A549 (cell line): Measurements from ENCODE around the gene DYSF. TPM values are rescaled to one million over a fixed set of nuclear protein-coding genes. Genes with fewer than 3 reads are reported as not detected.

ENCODE experiments used
- ATAC-seq, 2 experiments: fragments of 200-7000 bp in 1 of 2; fragments of >200 bp in 1 of 2; cut with Nextera tagmentation in 1 of 2; cut with Tn5 transposase in 1 of 2; 3 replicates each; pipeline versions ENCODE4 v1.8.0 to v1.9.1; 2018 to 2020; ENCODE audit warnings: mild to moderate bottlenecking in 1 of 2, moderate library complexity in 1 of 2
- CTCF ChIA-PET: fragments of 300-600 bp; sonication (Branson Sonifier 250); formaldehyde crosslinking; extraction: SDS; loops from one replicate; lab custom pipeline; 2021; ENCODE audit warnings: antibody characterized with exemption, inconsistent platforms; lab: Yijun Ruan, JAX
- POLR2A ChIA-PET: fragments of 350-600 bp; formaldehyde crosslinking; extraction: SDS; loops from one replicate; lab custom pipeline; 2021; ENCODE audit warnings: antibody characterized with exemption, inconsistent platforms; lab: Yijun Ruan, JAX
- DNase-seq, 2 experiments: peaks; one replicate each; pipeline versions ENCODE4 v3.0.0 to v3.0.0-alpha.2; 2011 to 2016; ENCODE audit warnings: low read depth in 1 of 2, low spot score in 1 of 2
- FAIRE-seq: peaks from 2 replicates; lab custom pipeline; 2011; peaks lifted over from hg19 to GRCh38; lab: Jason Lieb, UNC
- H3K27ac ChIP-seq, 2 experiments: fragments of >200 bp; sonication (Bioruptor Twin); formaldehyde crosslinking; 3 replicates each; pipeline ENCODE4 v1.5.1; 2016 to 2017
- H3K4me1 ChIP-seq: fragments of >200 bp; sonication (Bioruptor Twin); formaldehyde crosslinking; 3 replicates; pipeline ENCODE4 v1.6.1; 2016
- H3K4me2 ChIP-seq: fragments of >200 bp; sonication (Bioruptor Twin); formaldehyde crosslinking; 3 replicates; pipeline ENCODE4 v1.6.1; 2016
- H3K4me3 ChIP-seq: fragments of >200 bp; sonication (Bioruptor Twin); formaldehyde crosslinking; 3 replicates; pipeline ENCODE4 v1.5.1; 2016
- H3K9me3 ChIP-seq: fragments of >200 bp; sonication (Bioruptor Twin); formaldehyde crosslinking; 3 replicates; pipeline ENCODE4 v1.6.1; 2016
- BHLHE40 ChIP-seq: IDR thresholded peaks from 2 replicates; pipeline ENCODE4 v1.6.1; 2012; ENCODE audit warnings: low read depth, low read length, inconsistent platforms
- CBX2 ChIP-seq: fragments of 200-600 bp; sonication (generic); IDR thresholded peaks from 2 replicates; pipeline ENCODE4 v1.6.1; 2016; ENCODE audit warnings: low read depth, mild to moderate bottlenecking, borderline replicate concordance
- CBX8 ChIP-seq: fragments of 200-600 bp; sonication (generic); IDR thresholded peaks from 2 replicates; pipeline ENCODE4 v1.6.1; 2016
- CEBPB ChIP-seq, 2 experiments: fragments of >200 bp in 1 of 2; sonication (Bioruptor Twin) in 1 of 2; formaldehyde crosslinking in 1 of 2; IDR thresholded peaks; 2 replicates each; pipeline ENCODE4 v1.6.1; 2012 to 2016
- CHD4 ChIP-seq: fragments of 200-600 bp; sonication (generic); IDR thresholded peaks from 2 replicates; pipeline ENCODE4 v1.6.1; 2016; ENCODE audit warnings: antibody characterized with exemption, mild to moderate bottlenecking, borderline replicate concordance
- EHF ChIP-seq: fragments of 250-450 bp; sonication (Bioruptor Pico); IDR thresholded peaks from 2 replicates; pipeline ENCODE4 v1.5.0; 2020; ENCODE audit warnings: mild to moderate bottlenecking
- ESRRA ChIP-seq: fragments of 150-350 bp; IDR thresholded peaks from 2 replicates; pipeline ENCODE4 v1.6.1; 2014; ENCODE audit warnings: mild to moderate bottlenecking, low read length, borderline replicate concordance
- FOSB ChIP-seq: fragments of 250-450 bp; sonication (Bioruptor Pico); IDR thresholded peaks from 2 replicates; pipeline ENCODE4 v1.5.0; 2020; ENCODE audit warnings: mild to moderate bottlenecking, moderate library complexity
- FOSL2 ChIP-seq, 2 experiments: fragments of 450-650 bp in 1 of 2; fragments of >200 bp in 1 of 2; sonication (Bioruptor Twin) in 1 of 2; formaldehyde crosslinking; IDR thresholded peaks; 2 replicates each; pipeline versions ENCODE4 v1.5.0 to v1.6.1; 2016 to 2020; ENCODE audit warnings: mild to moderate bottlenecking in 1 of 2, moderate library complexity in 1 of 2
- HOXB13 ChIP-seq: fragments of 250-450 bp; sonication (Bioruptor Pico); IDR thresholded peaks from 2 replicates; pipeline ENCODE4 v1.5.0; 2020; ENCODE audit warnings: low read depth, mild to moderate bottlenecking, moderate library complexity
- HOXB5 ChIP-seq: fragments of 250-450 bp; sonication (Bioruptor Pico); IDR thresholded peaks from 2 replicates; pipeline ENCODE4 v1.5.0; 2020; ENCODE audit warnings: mild to moderate bottlenecking, moderate library complexity
- JUN ChIP-seq, 2 experiments: fragments of >200 bp; sonication (Bioruptor Twin); formaldehyde crosslinking; IDR thresholded peaks; 2 replicates in 1 of 2; 3 replicates in 1 of 2; pipeline ENCODE4 v1.6.1; 2016 to 2017
- JUNB ChIP-seq: fragments of >200 bp; sonication (Bioruptor Twin); formaldehyde crosslinking; IDR thresholded peaks from 2 replicates; pipeline ENCODE4 v1.6.1; 2016
- MAFK ChIP-seq: fragments of 450-650 bp; IDR thresholded peaks from 2 replicates; pipeline ENCODE4 v1.6.1; 2014; ENCODE audit not compliant: partially characterized antibody
- MAX ChIP-seq: IDR thresholded peaks from 2 replicates; pipeline ENCODE4 v1.6.1; 2012
- NPAS2 ChIP-seq: fragments of 250-450 bp; sonication (Bioruptor Pico); IDR thresholded peaks from 2 replicates; pipeline ENCODE4 v1.8.0; 2022; ENCODE audit warnings: mild to moderate bottlenecking, moderate library complexity, borderline replicate concordance
- PHF8 ChIP-seq: fragments of 200-600 bp; sonication (generic); IDR thresholded peaks from 2 replicates; pipeline ENCODE4 v1.6.1; 2016; ENCODE audit warnings: low read depth, mild to moderate bottlenecking, antibody characterized with exemption, moderate library complexity, borderline replicate concordance
- POLR2A ChIP-seq: IDR thresholded peaks from 2 replicates; pipeline ENCODE4 v1.6.1; 2012; ENCODE audit warnings: mild to moderate bottlenecking, low read length
- POLR2AphosphoS2 ChIP-seq: conservative IDR thresholded peaks from 2 replicates; pipeline ENCODE4 v1.6.1; 2012; ENCODE audit warnings: low read length, improper control_type of control experiment, inconsistent platforms
- RAD21 ChIP-seq, 2 experiments: fragments of >200 bp in 1 of 2; sonication (Bioruptor Twin) in 1 of 2; formaldehyde crosslinking in 1 of 2; IDR thresholded peaks in 1 of 2; conservative IDR thresholded peaks in 1 of 2; 2 replicates in 1 of 2; 3 replicates in 1 of 2; pipeline ENCODE4 v1.6.1; 2012 to 2018; ENCODE audit warnings: inconsistent platforms in 1 of 2
- RARB ChIP-seq: fragments of 250-450 bp; sonication (Bioruptor Pico); IDR thresholded peaks from 2 replicates; pipeline ENCODE4 v1.8.0; 2021; ENCODE audit warnings: mild to moderate bottlenecking, moderate library complexity
- RFX5 ChIP-seq: fragments of 450-650 bp; IDR thresholded peaks from 2 replicates; pipeline ENCODE4 v1.7.1; 2014; ENCODE audit warnings: antibody characterized with exemption, mild to moderate bottlenecking, moderate library complexity
- RNF2 ChIP-seq: fragments of 200-600 bp; sonication (generic); IDR thresholded peaks from 2 replicates; pipeline ENCODE4 v1.6.1; 2016; ENCODE audit warnings: low read depth, mild to moderate bottlenecking, antibody characterized with exemption, moderate library complexity, borderline replicate concordance
- TP53 ChIP-seq: fragments of 250-450 bp; sonication (Bioruptor Pico); IDR thresholded peaks from 2 replicates; pipeline ENCODE4 v1.5.0; 2021; ENCODE audit warnings: mild to moderate bottlenecking, moderate library complexity
- ZC3H11A ChIP-seq: fragments of 450-650 bp; IDR thresholded peaks from 2 replicates; pipeline ENCODE4 v1.6.1; 2014; ENCODE audit warnings: antibody characterized with exemption, mild to moderate bottlenecking
- ZFP36 ChIP-seq: fragments of 450-650 bp; IDR thresholded peaks from 2 replicates; pipeline ENCODE4 v1.6.1; 2014; ENCODE audit warnings: borderline replicate concordance; ENCODE audit not compliant: partially characterized antibody
- WGBS: methylation state at CpG from one replicate; pipeline ENCODE4 v1.1.6; 2017; ENCODE audit errors: missing lambda C conversion rate; 5-methylcytosine and 5-hydroxymethylcytosine counted together
- polyA plus RNA-seq, 4 experiments: library from polyadenylated mRNA; depleted of rRNA in 3 of 4; stranded (reverse); fragments of >200 nt; fragmentation: RNase III in 1 of 4; extraction: RNeasy Plus Mini Kit Qiagen cat#74134 plus additional on column Dnase treatment in 1 of 4; gene quantifications; 2 replicates in 3 of 4; 3 replicates in 1 of 4; pipeline ENCODE4 v1.2.3, GENCODE V29; 2011 to 2017
- TF ChIP-seq, protein P1 (sequence below): IDR thresholded peaks from 2 replicates; pipeline ENCODE4 v1.6.1; 2012; ENCODE audit warnings: low read depth, borderline replicate concordance
- TF ChIP-seq, protein P2 (sequence below): fragments of 450-650 bp; IDR thresholded peaks from 2 replicates; pipeline ENCODE4 v1.6.1; 2014; ENCODE audit warnings: antibody characterized with exemption
- TF ChIP-seq, protein P3 (sequence below): fragments of 250-450 bp; sonication (Bioruptor Pico); IDR thresholded peaks from 2 replicates; pipeline ENCODE4 v1.5.0; 2020; ENCODE audit warnings: low read depth, mild to moderate bottlenecking, moderate library complexity
- TF ChIP-seq, protein P4 (sequence below): fragments of >200 bp; sonication (Bioruptor Twin); formaldehyde crosslinking; IDR thresholded peaks from 3 replicates; pipeline ENCODE4 v1.6.1; 2016

Gene DYSF
- polyA plus RNA-seq, 2 of the 4 experiments (the other 2 are of a cell fraction): 0.36 to 0.98 TPM

DNA sequence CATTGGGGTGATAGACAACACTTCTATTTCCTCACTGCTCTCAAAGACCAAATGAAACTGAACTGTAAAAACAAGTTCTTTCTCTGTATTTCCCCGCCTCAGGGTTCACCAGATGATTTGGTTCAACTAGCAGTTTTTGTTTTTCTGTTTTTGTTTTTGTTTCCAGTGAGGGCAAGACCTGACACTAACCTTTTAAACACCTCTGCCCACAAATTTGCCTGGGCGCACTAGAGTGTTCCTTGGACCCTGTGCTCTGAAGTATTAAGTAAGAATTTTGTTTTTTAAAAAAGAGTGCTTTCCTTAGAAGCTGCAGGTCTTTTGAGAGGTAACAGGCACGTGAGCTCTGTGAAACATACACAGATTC, 92.9 kb downstream of the DYSF start:
- whole genome bisulfite sequencing: 31% methylated on average over 3 of the region's 3 CpGs
- Histone ChIP-seq H3K4me1 (peaks cover 8% of the 10 kb centered on the region), H3K9me3 (no peaks in the 10 kb centered on the region), H3K4me3 (no peak overlapping the region), H3K4me2 (no peak overlapping the region), H3K27ac (no peak overlapping the region)
- ChIA-PET POLR2A (no interaction called here), CTCF (interaction anchor here (0.5 to 14.0 kb wide), 64 partner anchors 9 to 1497 kb away, joined by 3 to 185 read pairs (median 4); partner anchors contain the start of genes CYP26B1 and SPR)
- ATAC-seq (no peak), FAIRE-seq (no peak)
- TF ChIP-seq HOXB5 (CRISPR knock-in tag): no peak
- no peak for TF ChIP-seq FOSB (CRISPR knock-in tag)
- TF ChIP-seq HOXB13 (CRISPR knock-in tag): no peak
- TF ChIP-seq, protein P1, sequence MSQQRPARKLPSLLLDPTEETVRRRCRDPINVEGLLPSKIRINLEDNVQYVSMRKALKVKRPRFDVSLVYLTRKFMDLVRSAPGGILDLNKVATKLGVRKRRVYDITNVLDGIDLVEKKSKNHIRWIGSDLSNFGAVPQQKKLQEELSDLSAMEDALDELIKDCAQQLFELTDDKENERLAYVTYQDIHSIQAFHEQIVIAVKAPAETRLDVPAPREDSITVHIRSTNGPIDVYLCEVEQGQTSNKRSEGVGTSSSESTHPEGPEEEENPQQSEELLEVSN: no peak
- no peak for TF ChIP-seq RAD21 (conservative IDR thresholded peaks at IDR 0.05 in 1 of 2, IDR thresholded peaks at IDR 0.05 in 1 of 2)
- no peak for TF ChIP-seq RNF2
- TF ChIP-seq NPAS2 (CRISPR knock-in tag): no peak
- TF ChIP-seq CBX2: no peak
- TF ChIP-seq CHD4: no peak
- no peak for TF ChIP-seq RFX5
- no peak for TF ChIP-seq RARB (CRISPR knock-in tag)
- TF ChIP-seq POLR2A: no peak
- no peak for TF ChIP-seq TP53 (CRISPR knock-in tag)
- no peak for TF ChIP-seq MAX
- TF ChIP-seq, protein P2, sequence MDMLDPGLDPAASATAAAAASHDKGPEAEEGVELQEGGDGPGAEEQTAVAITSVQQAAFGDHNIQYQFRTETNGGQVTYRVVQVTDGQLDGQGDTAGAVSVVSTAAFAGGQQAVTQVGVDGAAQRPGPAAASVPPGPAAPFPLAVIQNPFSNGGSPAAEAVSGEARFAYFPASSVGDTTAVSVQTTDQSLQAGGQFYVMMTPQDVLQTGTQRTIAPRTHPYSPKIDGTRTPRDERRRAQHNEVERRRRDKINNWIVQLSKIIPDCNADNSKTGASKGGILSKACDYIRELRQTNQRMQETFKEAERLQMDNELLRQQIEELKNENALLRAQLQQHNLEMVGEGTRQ: no peak
- no peak for TF ChIP-seq ZFP36
- no peak for TF ChIP-seq CEBPB (IDR thresholded peaks at IDR 0.05)
- no peak for TF ChIP-seq FOSL2 (IDR thresholded peaks at IDR 0.05)
- no peak for TF ChIP-seq FOSL2 (CRISPR knock-in tag; IDR thresholded peaks at IDR 0.05)
- TF ChIP-seq, all 56 proteins: peak for 0
- no peak for DNase-seq

DNA sequence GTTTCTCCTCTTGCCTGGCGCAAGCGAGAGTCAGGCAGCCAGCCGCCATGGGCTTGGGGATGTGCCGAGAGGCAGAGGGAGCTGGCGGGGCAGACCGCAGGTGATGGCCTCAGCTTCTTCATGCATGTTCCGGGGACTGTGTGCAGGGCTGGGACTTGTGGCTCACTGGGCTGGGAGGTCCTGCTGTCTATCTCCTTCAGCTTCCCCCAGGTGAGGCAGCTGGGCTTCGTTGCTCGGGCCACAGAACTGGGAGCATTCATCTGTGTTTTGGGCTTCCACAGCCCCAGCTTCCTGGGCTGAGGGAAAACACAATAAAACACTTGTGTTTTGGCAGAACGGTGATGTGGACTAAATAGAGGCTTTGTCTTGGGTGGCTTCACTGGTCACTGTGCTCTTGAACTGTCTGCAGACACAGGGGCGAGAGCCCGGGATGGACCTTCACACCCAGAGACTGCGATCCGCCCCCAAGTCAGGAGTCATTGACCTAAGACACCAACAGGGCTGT, 93.5 kb downstream of the DYSF start:
- CTCF ChIA-PET: interaction anchor here (1.0 to 14.0 kb wide), 36 partner anchors 9 to 1427 kb away, joined by 3 to 185 read pairs (median 5); partner anchors contain the start of genes CYP26B1 and SPR
- POLR2A ChIA-PET: no interaction called here
- TF ChIP-seq, protein P2: no peak
- TF ChIP-seq ESRRA (no peak), BHLHE40 (no peak), ZC3H11A (no peak), CHD4 (no peak), EHF (CRISPR knock-in tag) (no peak), RARB (CRISPR knock-in tag) (no peak), PHF8 (no peak), MAFK (no peak), CBX8 (no peak), JUN (IDR thresholded peaks at IDR 0.05) (no peak), NPAS2 (CRISPR knock-in tag) (no peak), ZFP36 (no peak), JUNB (no peak), HOXB13 (CRISPR knock-in tag) (no peak), POLR2AphosphoS2 (no peak)
- TF ChIP-seq, protein P3, sequence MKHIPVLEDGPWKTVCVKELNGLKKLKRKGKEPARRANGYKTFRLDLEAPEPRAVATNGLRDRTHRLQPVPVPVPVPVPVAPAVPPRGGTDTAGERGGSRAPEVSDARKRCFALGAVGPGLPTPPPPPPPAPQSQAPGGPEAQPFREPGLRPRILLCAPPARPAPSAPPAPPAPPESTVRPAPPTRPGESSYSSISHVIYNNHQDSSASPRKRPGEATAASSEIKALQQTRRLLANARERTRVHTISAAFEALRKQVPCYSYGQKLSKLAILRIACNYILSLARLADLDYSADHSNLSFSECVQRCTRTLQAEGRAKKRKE (CRISPR knock-in tag): no peak
- TF ChIP-seq, protein P4, sequence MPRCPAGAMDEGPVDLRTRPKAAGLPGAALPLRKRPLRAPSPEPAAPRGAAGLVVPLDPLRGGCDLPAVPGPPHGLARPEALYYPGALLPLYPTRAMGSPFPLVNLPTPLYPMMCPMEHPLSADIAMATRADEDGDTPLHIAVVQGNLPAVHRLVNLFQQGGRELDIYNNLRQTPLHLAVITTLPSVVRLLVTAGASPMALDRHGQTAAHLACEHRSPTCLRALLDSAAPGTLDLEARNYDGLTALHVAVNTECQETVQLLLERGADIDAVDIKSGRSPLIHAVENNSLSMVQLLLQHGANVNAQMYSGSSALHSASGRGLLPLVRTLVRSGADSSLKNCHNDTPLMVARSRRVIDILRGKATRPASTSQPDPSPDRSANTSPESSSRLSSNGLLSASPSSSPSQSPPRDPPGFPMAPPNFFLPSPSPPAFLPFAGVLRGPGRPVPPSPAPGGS: no peak
- Histone ChIP-seq H3K4me3 (no peak overlapping the region), H3K9me3 (no peaks in the 10 kb centered on the region), H3K27ac (no peak overlapping the region), H3K4me2 (no peak overlapping the region), H3K4me1 (peaks cover 8% of the 10 kb centered on the region)
- 83% methylated on average over 14 of the region's 14 CpGs for WGBS
- FAIRE-seq (no peak), DNase-seq (no peak), ATAC-seq (no peak)
